ENCODE measurements around the gene ARAF.
"Not testable (repeated sequence)": the region's sequence is repeated elsewhere in the genome, so short reads cannot be mapped to it uniquely, and the experiment has no call there.

The ARAF gene

GRCh38 chrX:47586043-47586787, 25.2 kb downstream of the ARAF start:
- no peak for DNase-seq

- DNase-seq: peak in 1 of 4 experiments; percentile 39
These were observed 26.3 kb downstream of the ARAF start for GRCh38 chrX:47587091-47587891.

DNA sequence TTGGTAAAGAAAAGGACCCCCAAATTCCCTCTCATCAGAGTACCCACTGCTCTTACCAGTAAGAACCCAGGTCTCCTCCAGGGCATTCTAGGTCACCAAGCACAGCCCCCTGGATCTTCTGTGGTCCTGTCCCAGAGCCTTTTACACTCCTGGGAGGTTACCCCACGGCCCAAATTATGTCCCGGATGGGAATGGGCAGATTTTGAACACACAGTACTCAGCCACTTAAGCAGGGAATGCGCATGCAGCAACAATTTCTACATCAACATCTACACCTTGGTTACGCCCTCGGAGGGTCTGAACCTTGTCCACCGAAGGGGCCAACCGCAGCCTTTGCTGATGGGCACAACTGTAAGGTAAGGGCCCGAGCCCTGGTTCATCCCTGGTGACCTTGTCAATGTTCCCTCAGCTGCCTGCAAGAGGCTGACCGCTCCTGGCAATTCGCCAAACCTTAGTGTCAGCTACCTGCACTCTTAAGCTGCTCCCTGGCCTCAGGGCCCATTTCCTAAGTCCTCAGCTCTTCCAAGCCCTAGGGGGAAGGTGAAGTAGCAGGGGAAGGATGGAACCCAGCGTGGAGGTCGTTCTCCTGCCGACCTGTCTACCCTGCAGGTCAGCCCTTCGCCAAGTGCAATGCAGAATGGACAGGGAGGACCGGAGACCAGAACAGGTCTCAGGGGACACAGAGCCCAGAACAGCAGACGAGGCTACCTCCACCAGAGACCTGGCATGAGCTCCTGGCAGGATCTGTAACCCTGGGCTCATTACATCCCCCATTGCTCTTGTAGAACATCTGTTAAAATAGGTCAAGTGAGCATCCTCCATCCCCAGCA, 27.1 kb downstream of the ARAF start:
- no peak for DNase-seq

- peak in 1 of 4 experiments; percentile 36 for DNase-seq
These were observed 30.0 kb downstream of the ARAF start for GRCh38 chrX:47590984-47591383.

GRCh38 chrX:47593522-47593921, 32.5 kb downstream of the ARAF start:
- DNase-seq: peak in 1 of 4 experiments; percentile 39

- DNase-seq: no peak
These were observed 34.8 kb downstream of the ARAF start for GRCh38 chrX:47595716-47596251.

GRCh38 chrX:47596256-47596655, 35.3 kb downstream of the ARAF start:
- DNase-seq: no peak

GRCh38 chrX:47597222-47597621, 36.2 kb downstream of the ARAF start:
- no peak for DNase-seq

DNA sequence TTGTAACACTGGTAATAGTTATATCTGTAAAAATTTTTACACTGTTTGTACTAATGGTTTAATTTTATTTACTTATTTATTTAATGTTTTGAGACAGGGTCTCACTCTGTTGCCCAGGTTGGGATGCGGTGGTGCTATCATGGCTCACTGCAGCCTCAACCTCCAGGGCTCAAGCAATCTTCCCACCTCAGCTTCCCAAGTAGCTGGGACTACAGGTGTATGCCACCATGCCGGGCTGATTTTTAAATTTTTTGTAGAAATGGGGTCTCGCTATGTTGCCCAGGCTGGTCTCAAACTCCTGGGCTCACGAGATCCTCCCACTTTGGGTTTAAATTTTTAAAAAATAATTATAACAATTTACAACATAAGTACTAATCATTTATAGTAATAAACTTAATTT, 42.1 kb downstream of the ARAF start:
- DNase-seq: not testable (repeated sequence)

DNA sequence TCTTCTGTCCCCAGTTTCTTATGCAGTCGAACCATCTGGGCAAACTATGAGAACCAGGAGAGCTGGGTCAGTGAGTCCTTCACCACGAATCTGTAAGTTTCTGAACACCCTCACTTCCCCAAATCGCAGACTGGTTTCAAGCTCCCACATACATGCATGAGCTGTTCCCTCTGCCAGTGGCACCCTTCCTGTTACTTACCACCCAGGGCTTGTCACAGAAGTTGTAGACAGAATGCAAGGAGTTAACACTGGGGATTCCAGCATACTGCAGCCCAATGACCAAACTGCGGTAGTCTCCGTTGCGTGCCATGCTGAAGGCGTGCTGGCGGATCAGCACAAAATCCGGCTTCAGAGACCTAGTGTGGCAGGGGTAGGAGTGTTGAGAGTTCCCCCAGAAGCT, 44.0 kb downstream of the ARAF start:
- DNase-seq: peak; percentile 38 to 69 (median 65)

DNA sequence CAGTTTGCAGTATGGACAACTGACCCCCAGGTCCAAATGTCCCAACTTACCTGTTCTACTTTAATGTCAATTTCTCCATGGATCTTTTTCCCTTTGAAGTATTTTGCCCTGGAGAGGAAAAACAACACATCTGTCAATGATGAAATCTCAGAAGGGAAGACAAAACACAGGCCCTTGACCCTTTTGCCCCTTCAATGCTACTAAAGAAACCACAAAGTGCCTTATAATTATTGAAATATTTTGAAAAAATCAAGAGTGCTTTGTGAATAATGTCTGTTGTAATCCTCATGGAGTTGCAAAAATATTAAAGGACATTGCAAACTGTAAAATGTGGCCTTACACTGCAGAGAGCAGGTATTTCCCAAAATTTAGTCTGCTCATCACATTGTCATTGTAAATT, 46.1 kb downstream of the ARAF start:
- no peak for DNase-seq

- no peak for DNase-seq
These were observed 47.3 kb downstream of the ARAF start for GRCh38 chrX:47608130-47608810.

DNA sequence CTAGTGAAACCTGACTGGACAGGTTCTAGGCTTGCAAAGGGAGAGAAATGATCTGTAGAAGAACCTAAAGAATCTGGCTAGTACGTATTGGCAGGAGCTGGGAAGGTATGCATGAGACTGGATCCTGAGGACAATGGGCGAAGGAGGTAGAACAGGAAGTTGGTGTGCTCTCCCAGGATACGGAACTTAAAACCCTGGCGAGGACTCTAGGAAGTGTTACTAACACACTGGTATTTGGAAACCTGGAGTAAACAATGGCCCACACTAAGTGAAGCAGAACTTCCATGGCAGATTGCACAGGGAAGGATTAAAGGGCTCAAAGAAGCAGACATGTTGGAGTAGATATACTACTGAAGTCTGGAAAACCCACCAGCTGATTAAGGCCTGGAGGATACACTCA, 49.5 kb downstream of the ARAF start:
- DNase-seq: peak; percentile 26 to 58 (median 43)

GRCh38 chrX:47611489-47611888, 50.5 kb downstream of the ARAF start:
- no peak for DNase-seq

GRCh38 chrX:47611926-47612325, 50.9 kb downstream of the ARAF start:
- DNase-seq: no peak

- no peak for DNase-seq
These were observed 51.4 kb downstream of the ARAF start for GRCh38 chrX:47612418-47612817.

DNA sequence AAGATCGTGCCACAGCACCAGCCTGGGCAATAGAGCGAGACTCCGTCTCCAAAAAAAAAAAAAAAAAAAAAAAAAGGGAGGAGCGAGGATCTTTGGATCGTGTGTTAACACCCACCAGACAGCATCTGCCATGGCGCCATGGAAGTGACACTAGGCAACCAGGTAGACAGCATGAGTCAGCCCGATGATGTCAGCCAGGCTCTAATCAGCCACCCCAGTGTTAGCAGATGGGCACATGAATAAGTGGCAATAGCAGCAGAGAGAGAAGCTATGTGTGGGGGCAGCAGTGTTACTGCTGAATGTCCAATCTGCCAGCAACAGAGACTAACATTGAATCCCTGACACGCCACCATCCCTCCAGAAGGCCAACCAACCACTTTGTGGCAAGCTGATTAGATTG, 52.1 kb downstream of the ARAF start:
- DNase-seq: no peak

GRCh38 chrX:47614618-47615017, 53.6 kb downstream of the ARAF start:
- DNase-seq: no peak

- DNase-seq: no peak
These were observed 58.0 kb downstream of the ARAF start for GRCh38 chrX:47618923-47619485.

- DNase-seq: peak; percentile 81 to 91 (median 85)
These were observed 58.7 kb downstream of the ARAF start, which contains the start of gene SYN1 for GRCh38 chrX:47619486-47620302. Gene SYN1, minus strand, starts transcription at chrX:47619857. Its CDS starts 129 bp downstream, at chrX:47619728.

- DNase-seq: no peak
These were observed 59.3 kb downstream of the ARAF start for GRCh38 chrX:47620303-47620685.
